PFSK-1 (cell line): ENCODE measurements around the gene ATP2B2.

ENCODE experiments used
- POLR2AphosphoS5 ChIP-seq: IDR thresholded peaks from 2 replicates; pipeline ENCODE4 v1.6.1; 2012; ENCODE audit warnings: low read depth, mild to moderate bottlenecking, control low read depth, low read length, moderate library complexity
- SIN3A ChIP-seq: IDR thresholded peaks from 2 replicates; pipeline ENCODE4 v1.6.1; 2012; ENCODE audit warnings: mild to moderate bottlenecking, low read length, moderate library complexity, borderline replicate concordance; ENCODE audit not compliant: insufficient read depth
- TAF1 ChIP-seq: IDR thresholded peaks from 2 replicates; pipeline ENCODE4 v1.6.1; 2012; ENCODE audit warnings: low read length, control low read depth, borderline replicate concordance; ENCODE audit not compliant: insufficient read depth
- TF ChIP-seq, protein P1 (sequence below), 2 experiments: IDR thresholded peaks; 2 replicates each; pipeline versions ENCODE4 v1.6.1 to v1.8.0; 2011 to 2012; ENCODE audit warnings: low read depth in 2 of 2, low read length in 2 of 2, control low read depth in 1 of 2, inconsistent platforms in 1 of 2, mild to moderate bottlenecking in 1 of 2, moderate library complexity in 1 of 2; ENCODE audit not compliant: insufficient read depth in 1 of 2

DNA sequence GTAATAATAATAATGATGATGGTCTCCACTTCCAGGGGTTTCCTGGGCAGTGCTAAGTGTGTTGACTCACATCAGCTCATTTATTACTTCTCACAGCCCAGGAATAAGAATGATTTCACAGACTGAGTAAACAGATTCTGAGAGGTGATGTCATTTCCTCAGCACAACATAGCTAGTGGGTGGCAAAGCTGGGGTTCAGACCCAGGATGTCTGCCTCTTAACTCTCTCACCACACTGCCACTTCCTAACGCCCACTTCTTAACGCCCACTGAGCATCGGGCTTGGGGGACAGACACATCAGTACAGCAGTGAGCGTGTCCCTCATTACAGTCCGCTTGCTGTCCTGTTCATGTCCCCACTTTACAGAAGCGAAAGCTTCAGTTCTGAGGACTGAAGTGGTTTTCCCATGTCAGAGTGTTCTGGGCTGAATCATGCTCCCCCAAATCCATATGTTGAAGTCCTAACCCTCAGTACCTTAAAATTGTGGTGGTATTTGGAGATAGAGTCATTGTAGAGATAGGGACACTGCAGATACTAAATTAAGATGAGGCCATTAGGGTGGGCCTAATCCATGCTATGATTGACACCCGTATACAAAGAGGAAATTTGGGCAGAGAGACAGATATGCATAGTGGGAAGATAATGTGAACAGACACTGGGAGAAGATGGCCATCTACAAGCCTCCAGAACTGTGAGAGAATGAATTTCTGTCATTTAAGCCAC is 68.0 kb downstream of the ATP2B2 start:
- no peak for TF ChIP-seq POLR2AphosphoS5
- TF ChIP-seq TAF1 = no peak
- TF ChIP-seq, protein P1, sequence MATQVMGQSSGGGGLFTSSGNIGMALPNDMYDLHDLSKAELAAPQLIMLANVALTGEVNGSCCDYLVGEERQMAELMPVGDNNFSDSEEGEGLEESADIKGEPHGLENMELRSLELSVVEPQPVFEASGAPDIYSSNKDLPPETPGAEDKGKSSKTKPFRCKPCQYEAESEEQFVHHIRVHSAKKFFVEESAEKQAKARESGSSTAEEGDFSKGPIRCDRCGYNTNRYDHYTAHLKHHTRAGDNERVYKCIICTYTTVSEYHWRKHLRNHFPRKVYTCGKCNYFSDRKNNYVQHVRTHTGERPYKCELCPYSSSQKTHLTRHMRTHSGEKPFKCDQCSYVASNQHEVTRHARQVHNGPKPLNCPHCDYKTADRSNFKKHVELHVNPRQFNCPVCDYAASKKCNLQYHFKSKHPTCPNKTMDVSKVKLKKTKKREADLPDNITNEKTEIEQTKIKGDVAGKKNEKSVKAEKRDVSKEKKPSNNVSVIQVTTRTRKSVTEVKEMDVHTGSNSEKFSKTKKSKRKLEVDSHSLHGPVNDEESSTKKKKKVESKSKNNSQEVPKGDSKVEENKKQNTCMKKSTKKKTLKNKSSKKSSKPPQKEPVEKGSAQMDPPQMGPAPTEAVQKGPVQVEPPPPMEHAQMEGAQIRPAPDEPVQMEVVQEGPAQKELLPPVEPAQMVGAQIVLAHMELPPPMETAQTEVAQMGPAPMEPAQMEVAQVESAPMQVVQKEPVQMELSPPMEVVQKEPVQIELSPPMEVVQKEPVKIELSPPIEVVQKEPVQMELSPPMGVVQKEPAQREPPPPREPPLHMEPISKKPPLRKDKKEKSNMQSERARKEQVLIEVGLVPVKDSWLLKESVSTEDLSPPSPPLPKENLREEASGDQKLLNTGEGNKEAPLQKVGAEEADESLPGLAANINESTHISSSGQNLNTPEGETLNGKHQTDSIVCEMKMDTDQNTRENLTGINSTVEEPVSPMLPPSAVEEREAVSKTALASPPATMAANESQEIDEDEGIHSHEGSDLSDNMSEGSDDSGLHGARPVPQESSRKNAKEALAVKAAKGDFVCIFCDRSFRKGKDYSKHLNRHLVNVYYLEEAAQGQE (IDR thresholded peaks at IDR 0.05; ENCODE audit: insufficient read depth in 1 of 2, low read depth in 2 of 2, low read length in 2 of 2) = no peak
- no peak for TF ChIP-seq SIN3A
